ENCODE data around the gene PPP1R12B. TPM values are rescaled to one million over a fixed set of nuclear protein-coding genes. Genes with fewer than 3 reads are reported as not detected.
A peak's percentile ranks its signal among the peaks of the same experiment; 100 is the strongest.

Gene PPP1R12B
- total RNA-seq, 4 donors from 2014 or later = 197 to 386 (median 303) TPM

DNA sequence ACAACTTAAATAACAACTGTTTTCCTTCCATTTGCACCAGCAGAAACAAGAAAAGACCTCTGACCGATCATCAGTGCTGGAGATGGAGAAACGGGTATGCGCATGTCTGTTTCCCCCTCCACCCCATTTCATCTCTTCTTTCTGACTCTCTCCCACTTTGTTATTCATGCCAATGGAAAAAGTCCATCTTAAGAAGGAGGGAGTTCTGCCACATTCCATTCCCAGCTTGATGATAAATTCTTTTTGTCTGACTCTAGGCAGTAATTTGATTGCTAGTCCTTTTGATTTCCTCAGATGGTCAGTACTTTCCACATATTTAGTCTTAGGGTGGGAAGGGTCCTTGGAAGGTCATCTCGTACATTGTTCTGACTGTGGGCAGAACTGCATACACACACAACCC lies 219.2 kb downstream of the PPP1R12B start:
- Histone ChIP-seq H3K27me3 (no peaks in the 10 kb centered on the region), H3K36me3 (no peaks in the 10 kb centered on the region), H3K27ac (peak overlapping the region; percentile 87 to 100), H3K9me3 (no peaks in the 10 kb centered on the region), H3K4me1 (peaks cover 33 to 42% of the 10 kb centered on the region in 2 donors), H3K4me3 (no peak overlapping the region)
- intact Hi-C loops (cut with DNase I; ENCODE audit: low total_unique reads) = no loop called here
- DNase-seq = no peak
- TF ChIP-seq, protein P1, sequence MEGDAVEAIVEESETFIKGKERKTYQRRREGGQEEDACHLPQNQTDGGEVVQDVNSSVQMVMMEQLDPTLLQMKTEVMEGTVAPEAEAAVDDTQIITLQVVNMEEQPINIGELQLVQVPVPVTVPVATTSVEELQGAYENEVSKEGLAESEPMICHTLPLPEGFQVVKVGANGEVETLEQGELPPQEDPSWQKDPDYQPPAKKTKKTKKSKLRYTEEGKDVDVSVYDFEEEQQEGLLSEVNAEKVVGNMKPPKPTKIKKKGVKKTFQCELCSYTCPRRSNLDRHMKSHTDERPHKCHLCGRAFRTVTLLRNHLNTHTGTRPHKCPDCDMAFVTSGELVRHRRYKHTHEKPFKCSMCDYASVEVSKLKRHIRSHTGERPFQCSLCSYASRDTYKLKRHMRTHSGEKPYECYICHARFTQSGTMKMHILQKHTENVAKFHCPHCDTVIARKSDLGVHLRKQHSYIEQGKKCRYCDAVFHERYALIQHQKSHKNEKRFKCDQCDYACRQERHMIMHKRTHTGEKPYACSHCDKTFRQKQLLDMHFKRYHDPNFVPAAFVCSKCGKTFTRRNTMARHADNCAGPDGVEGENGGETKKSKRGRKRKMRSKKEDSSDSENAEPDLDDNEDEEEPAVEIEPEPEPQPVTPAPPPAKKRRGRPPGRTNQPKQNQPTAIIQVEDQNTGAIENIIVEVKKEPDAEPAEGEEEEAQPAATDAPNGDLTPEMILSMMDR (IDR thresholded peaks at IDR 0.05) = no peak
- TF ChIP-seq POLR2A (IDR thresholded peaks at IDR 0.05) = no peak

DNA sequence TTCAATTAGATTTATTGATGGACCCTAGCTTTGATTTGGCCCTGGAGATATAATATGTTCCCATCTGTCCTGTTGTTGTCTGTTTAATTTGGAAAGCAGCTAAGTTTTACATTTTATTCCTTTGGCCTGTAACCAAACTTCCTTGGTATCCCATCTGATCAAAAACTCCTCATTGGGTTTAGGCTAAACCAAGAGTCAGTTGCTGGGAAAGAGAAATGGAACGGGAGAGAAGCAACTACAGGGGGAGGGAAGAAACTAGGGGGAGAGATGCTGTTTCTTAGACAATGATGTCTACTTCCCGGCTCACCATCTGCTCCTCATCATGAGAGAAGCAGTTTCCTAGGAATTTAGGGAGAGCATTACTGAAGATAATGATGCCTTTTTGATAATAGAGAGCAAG lies 219.9 kb downstream of the PPP1R12B start:
- TF ChIP-seq POLR2A (IDR thresholded peaks at IDR 0.05) = no peak
- TF ChIP-seq, protein P1 (IDR thresholded peaks at IDR 0.05) = no peak
- H3K27ac ChIP-seq = peak overlapping the region; percentile 87 to 100
- no peaks in the 10 kb centered on the region for H3K27me3 ChIP-seq
- intact Hi-C loops (cut with DNase I; ENCODE audit: low total_unique reads) = no loop called here
- H3K36me3 ChIP-seq = no peaks in the 10 kb centered on the region
- DNase-seq = no peak
- H3K4me1 ChIP-seq = peaks cover 28 to 42% of the 10 kb centered on the region in 2 donors
- no peaks in the 10 kb centered on the region for H3K9me3 ChIP-seq
- no peak overlapping the region for H3K4me3 ChIP-seq

DNA sequence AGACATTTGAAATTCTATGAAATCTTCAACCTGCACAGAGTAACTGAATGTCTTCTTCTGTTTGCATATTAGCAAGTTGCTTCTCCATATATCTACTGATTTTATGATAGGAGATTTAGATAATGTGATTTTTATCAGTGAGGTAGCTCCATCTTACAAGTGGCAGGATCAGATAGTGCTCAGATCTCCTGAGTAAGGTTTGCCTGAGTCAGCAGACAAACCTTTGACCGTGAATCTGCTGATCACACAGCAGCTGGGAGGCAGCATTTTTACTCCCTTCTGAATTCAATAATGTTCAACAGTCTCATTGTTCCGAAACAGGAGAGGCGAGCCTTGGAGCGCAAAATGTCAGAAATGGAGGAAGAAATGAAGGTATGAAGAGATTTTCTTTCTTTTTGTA lies 220.3 kb downstream of the PPP1R12B start:
- Histone ChIP-seq H3K27ac (peak overlapping the region; percentile 87 to 100), H3K36me3 (no peaks in the 10 kb centered on the region), H3K4me1 (peaks cover 24 to 41% of the 10 kb centered on the region in 2 donors), H3K9me3 (no peaks in the 10 kb centered on the region), H3K4me3 (no peak overlapping the region), H3K27me3 (no peaks in the 10 kb centered on the region)
- DNase-seq = no peak
- intact Hi-C loops (cut with DNase I; ENCODE audit: low total_unique reads) = no loop called here
- TF ChIP-seq, protein P1 (IDR thresholded peaks at IDR 0.05) = no peak
- TF ChIP-seq POLR2A (IDR thresholded peaks at IDR 0.05) = no peak

DNA sequence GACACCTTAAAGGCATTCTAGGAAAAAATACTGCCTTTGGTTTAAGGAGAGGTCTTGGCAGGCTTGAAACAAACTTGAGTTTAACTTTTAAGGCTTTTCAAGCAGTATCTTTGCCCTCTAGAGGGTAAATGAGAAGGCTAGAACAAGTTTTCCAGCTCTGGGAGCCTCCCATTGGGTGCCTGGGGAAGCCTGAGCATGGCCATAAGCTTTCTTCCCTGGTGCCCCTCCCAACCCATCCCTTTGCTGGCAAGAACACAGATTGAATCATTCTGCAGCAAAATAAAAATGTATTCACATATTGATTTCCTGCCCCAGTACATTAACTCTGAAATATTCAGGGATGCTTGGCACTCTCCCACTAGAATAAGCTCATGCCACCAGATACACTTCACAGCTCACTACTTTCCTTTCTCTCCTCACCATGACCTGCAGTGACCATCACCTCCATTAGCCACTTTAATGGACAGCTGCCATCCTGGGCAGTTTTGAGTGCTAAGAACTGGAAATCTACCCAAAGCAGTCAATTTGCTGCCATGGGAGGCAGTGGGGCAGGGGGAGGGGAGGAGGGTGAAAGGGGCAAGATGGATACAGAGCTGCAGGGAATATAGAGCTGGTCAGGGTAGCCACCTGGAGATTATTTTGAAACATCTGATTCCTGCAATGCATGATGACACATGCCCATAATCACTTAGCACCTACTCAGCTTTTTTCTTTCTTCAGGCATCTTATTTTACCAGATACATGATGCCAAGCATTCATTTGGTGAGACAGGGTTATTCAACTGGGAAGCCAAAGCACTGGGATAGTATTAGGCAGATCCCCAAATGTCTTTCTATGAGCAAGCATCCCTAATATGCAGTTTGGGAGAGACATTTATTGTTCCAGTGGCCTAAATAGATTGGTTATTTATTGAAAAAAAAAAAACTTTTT lies 221.2 kb downstream of the PPP1R12B start:
- no peak for TF ChIP-seq POLR2A (IDR thresholded peaks at IDR 0.05)
- TF ChIP-seq, protein P1 (IDR thresholded peaks at IDR 0.05) = no peak
- Histone ChIP-seq H3K27me3 (no peaks in the 10 kb centered on the region), H3K4me1 (peaks cover 22 to 35% of the 10 kb centered on the region in 2 donors), H3K27ac (peak overlapping the region; percentile 87 to 100), H3K36me3 (no peaks in the 10 kb centered on the region), H3K4me3 (no peak overlapping the region), H3K9me3 (no peaks in the 10 kb centered on the region)
- no peak for DNase-seq
- intact Hi-C loops (cut with DNase I; ENCODE audit: low total_unique reads) = no loop called here

DNA sequence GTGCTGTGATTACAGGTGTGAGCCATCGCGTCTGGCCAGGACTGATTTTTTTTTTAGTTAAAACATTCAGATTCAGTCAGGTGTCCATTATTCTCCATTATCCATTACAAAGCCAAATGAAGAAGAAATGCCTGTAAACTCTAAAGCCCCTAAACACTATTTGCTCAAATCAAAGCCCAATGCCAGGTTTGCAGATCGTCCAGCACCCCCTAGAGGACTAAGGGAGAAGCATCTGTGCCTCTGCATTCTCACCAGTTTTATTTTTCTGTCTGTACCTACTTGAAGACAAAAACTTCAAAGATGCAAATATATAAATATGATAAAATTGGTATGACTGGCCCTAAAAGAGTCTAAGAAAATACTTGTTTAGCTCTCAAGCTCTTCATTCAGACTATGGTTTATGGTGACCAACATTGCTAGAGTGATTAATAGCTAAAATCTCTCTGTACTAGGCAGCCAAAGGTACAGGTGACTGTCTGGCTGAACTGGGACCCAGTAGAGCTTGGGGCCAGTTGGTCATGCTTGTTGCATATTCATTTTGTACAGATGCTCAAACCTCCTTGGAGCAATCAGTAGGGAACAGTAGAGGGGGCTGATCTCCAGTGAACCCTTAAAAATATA lies 223.3 kb downstream of the PPP1R12B start:
- no peaks in the 10 kb centered on the region for H3K27me3 ChIP-seq
- no peak for DNase-seq
- H3K36me3 ChIP-seq = no peaks in the 10 kb centered on the region
- H3K4me3 ChIP-seq = no peak overlapping the region
- TF ChIP-seq, protein P1 (IDR thresholded peaks at IDR 0.05) = peak; percentile 50 to 67 (median 60)
- TF ChIP-seq POLR2A (IDR thresholded peaks at IDR 0.05) = no peak
- peak overlapping the region; percentile 87 to 100 for H3K27ac ChIP-seq
- peaks cover 14 to 29% of the 10 kb centered on the region in 2 donors for H3K4me1 ChIP-seq
- intact Hi-C loops (cut with DNase I; ENCODE audit: low total_unique reads) = no loop called here
- no peaks in the 10 kb centered on the region for H3K9me3 ChIP-seq

Data from uterus (tissue), 4 donors.